Thyroid gland (tissue), 4 donors: ENCODE data around the gene CACYBP. TPM values are rescaled to one million over a fixed set of nuclear protein-coding genes. Genes with fewer than 3 reads are reported as not detected.

ENCODE experiments used
- DNase-seq, 2 donors: peaks; one replicate each; pipeline ENCODE4 v3.0.0-alpha.2; 2019
- H3K27ac ChIP-seq, 3 donors: fragments of 200-600 bp; sonication (generic); 1 replicate in 2 of 3; 2 replicates in 1 of 3; pipeline ENCODE4 v1.5.1; 2016 to 2019; ENCODE audit warnings: mild to moderate bottlenecking in 1 of 3, moderate library complexity in 1 of 3
- H3K27me3 ChIP-seq: fragments of 200-600 bp; sonication (generic); one replicate; pipeline ENCODE4 v1.5.1; 2019
- H3K36me3 ChIP-seq, 2 donors: fragments of 200-600 bp; sonication (generic); one replicate each; pipeline ENCODE4 v1.5.1; 2016 to 2019
- H3K4me1 ChIP-seq, 2 donors: fragments of 200-600 bp; sonication (generic); one replicate each; pipeline ENCODE4 v1.5.1; 2017 to 2019
- H3K4me3 ChIP-seq, 3 donors: fragments of 200-600 bp; sonication (generic); replicated peaks in 1 of 3; 1 replicate in 2 of 3; 2 replicates in 1 of 3; pipeline ENCODE4 v1.5.1; 2016; ENCODE audit warnings: mild to moderate bottlenecking in 1 of 3
- H3K9me3 ChIP-seq: fragments of 200-600 bp; sonication (generic); one replicate; pipeline ENCODE4 v1.5.1; 2017
- POLR2A ChIP-seq, 2 donors: fragments of 450-650 bp; IDR thresholded peaks; one replicate each; pipeline ENCODE4 v1.6.1; 2017; ENCODE audit warnings: antibody characterized with exemption in 2 of 2, mild to moderate bottlenecking in 2 of 2, moderate library complexity in 1 of 2
- WGBS, 2 donors: methylation state at CpG; one replicate each; pipeline ENCODE4 v1.1.5; 2017; 5-methylcytosine and 5-hydroxymethylcytosine counted together
- intact Hi-C: fragments of 100-400 bp; cut with DNase I; formaldehyde crosslinking; loops from one replicate; pipeline ENCODE4 v1.15.1; 2023
- total RNA-seq, 4 donors: library from RNA; depleted of rRNA; stranded (reverse); fragments of >200 nt; gene quantifications; one replicate each; pipeline ENCODE4 v1.2.3, GENCODE V29; 2016
- TF ChIP-seq, protein P1 (sequence below), 6 experiments: fragments of 200-600 bp in 3 of 6; fragments of 450-650 bp in 3 of 6; sonication (generic) in 3 of 6; IDR thresholded peaks; one replicate each; pipeline ENCODE4 v1.5.1; 2016 to 2019; ENCODE audit warnings: antibody characterized with exemption in 6 of 6, mild to moderate bottlenecking in 2 of 6, inconsistent platforms in 1 of 6, moderate library complexity in 1 of 6

CACYBP gene
- total RNA-seq, 4 donors from 2014 or later: 38.4 to 84.8 (median 64.3) TPM

DNA sequence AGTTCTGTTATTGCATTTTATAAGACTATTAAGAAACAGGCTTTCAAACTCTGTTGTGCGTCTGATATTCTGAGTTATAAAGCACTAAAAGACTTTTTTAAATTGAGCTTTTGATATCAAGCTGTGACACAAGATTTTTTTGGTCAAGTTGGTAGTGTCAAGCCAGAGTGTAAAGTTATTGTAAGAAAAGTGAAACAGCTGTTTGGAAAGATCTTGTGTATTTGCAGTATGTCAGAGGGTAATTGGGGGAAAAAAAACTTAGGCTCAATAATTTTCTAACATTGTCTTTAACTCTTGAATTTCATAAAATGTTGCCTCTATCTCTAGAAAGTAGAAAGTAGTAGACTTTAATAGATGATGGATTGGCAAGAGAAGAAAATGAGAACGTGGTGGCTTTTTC, 3.8 kb downstream of the CACYBP start:
- Histone ChIP-seq H3K27ac (no peak overlapping the region), H3K9me3 (no peaks in the 10 kb centered on the region), H3K4me1 (peaks cover 18 to 28% of the 10 kb centered on the region in 2 donors), H3K4me3 (no peak overlapping the region), H3K27me3 (no peaks in the 10 kb centered on the region), H3K36me3 (peaks cover 0 to 7% of the 10 kb centered on the region in 2 donors)
- intact Hi-C loops: no loop called here
- 82 to 84% methylated on average over 2 of the region's 2 CpGs for whole genome bisulfite sequencing, 2 donors
- TF ChIP-seq, protein P1, sequence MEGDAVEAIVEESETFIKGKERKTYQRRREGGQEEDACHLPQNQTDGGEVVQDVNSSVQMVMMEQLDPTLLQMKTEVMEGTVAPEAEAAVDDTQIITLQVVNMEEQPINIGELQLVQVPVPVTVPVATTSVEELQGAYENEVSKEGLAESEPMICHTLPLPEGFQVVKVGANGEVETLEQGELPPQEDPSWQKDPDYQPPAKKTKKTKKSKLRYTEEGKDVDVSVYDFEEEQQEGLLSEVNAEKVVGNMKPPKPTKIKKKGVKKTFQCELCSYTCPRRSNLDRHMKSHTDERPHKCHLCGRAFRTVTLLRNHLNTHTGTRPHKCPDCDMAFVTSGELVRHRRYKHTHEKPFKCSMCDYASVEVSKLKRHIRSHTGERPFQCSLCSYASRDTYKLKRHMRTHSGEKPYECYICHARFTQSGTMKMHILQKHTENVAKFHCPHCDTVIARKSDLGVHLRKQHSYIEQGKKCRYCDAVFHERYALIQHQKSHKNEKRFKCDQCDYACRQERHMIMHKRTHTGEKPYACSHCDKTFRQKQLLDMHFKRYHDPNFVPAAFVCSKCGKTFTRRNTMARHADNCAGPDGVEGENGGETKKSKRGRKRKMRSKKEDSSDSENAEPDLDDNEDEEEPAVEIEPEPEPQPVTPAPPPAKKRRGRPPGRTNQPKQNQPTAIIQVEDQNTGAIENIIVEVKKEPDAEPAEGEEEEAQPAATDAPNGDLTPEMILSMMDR (IDR thresholded peaks at IDR 0.05): no peak
- no peak for TF ChIP-seq POLR2A (IDR thresholded peaks at IDR 0.05)
- no peak for DNase-seq

DNA sequence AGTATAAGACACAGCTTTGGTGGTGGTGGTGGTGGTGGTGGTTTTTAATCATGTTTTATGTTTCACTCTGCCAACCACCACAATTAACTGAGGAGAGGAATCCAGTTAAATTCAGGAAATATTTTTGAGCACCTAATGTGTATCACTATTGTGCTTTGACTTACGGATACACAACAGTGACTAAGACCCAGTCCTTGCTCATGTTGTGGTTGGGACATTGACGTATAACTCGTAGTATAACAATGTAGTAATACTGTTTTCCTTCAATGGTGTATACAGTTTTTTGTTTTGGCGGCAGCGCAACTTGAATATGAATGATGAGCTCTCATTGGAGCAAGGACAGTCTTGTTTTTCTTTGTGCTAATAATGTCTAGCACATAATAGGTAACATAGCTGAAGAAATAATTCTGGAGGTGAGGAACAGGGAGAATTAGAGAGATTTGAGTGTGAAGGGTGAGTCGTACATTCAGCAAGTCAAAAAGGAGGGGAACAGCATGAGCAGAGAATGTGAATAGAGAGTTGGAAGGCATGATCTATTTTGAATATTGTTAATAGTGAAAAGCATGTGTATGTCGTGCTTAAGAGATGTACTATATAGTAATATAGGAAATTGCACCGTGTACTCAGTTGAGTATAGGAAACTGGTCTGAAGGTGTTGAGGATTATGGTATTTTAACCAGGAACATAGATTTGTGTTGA, 5.5 kb downstream of the CACYBP start:
- Histone ChIP-seq H3K4me1 (peaks cover 14 to 25% of the 10 kb centered on the region in 2 donors), H3K27ac (no peak overlapping the region), H3K9me3 (no peaks in the 10 kb centered on the region), H3K36me3 (peaks cover 12 to 16% of the 10 kb centered on the region in 2 donors), H3K4me3 (no peak overlapping the region), H3K27me3 (no peaks in the 10 kb centered on the region)
- intact Hi-C loops: no loop called here
- DNase-seq: no peak
- TF ChIP-seq, protein P1 (IDR thresholded peaks at IDR 0.05): no peak
- no peak for TF ChIP-seq POLR2A (IDR thresholded peaks at IDR 0.05)
- 93 to 94% methylated on average over 8 of the region's 8 CpGs for WGBS, 2 donors

DNA sequence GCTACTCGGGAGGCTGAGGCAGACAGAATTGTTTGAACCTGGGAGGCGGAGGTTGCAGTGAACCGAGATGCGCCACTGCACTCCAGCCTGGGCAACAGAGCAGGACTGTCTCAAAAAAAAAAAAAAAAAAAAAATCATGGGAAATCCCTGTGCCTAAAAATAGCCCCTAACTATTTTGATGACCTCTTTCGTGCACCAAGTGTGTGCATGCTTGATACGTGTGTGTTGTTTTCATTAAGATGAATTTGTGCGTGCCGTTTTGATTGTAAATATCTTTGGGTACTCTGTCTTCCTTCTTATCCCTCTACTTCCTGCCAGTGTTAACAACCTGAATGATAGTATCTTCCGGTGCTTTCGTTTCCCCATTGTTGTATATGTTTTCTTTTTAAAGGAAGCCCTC, 9.8 kb downstream of the CACYBP start:
- Histone ChIP-seq H3K4me3 (no peak overlapping the region), H3K27ac (no peak overlapping the region), H3K4me1 (no peaks in the 10 kb centered on the region), H3K9me3 (no peaks in the 10 kb centered on the region), H3K27me3 (no peaks in the 10 kb centered on the region), H3K36me3 (peaks cover 39 to 45% of the 10 kb centered on the region in 2 donors)
- DNase-seq: no peak
- intact Hi-C loops: no loop called here
- WGBS, 2 donors: 84 to 88% methylated on average over 10 of the region's 10 CpGs
- TF ChIP-seq POLR2A (IDR thresholded peaks at IDR 0.05): no peak
- TF ChIP-seq, protein P1 (IDR thresholded peaks at IDR 0.05): no peak

DNA sequence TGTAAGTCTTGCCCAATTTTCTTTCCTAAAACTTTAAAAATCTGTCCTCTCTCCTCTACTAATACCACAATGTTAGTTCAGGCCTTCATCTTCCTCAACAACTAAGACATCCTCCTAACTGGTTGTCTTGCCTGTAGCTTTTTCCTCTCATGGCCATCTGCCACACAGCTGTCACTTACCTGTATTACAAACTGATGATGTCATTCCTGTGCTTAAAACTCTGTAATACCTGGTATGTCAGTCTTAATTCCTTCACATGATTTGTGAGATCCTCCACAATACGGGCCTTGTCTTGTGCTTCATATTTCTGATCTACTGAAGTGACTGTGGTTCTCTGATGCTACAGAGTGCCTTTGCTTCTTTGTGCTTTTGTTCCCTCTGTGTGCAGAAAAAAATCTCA, 13.7 kb downstream of the CACYBP start:
- no peak for TF ChIP-seq POLR2A (IDR thresholded peaks at IDR 0.05)
- TF ChIP-seq, protein P1 (IDR thresholded peaks at IDR 0.05): no peak
- Histone ChIP-seq H3K4me1 (no peaks in the 10 kb centered on the region), H3K27ac (no peak overlapping the region), H3K4me3 (no peak overlapping the region), H3K9me3 (no peaks in the 10 kb centered on the region), H3K27me3 (no peaks in the 10 kb centered on the region), H3K36me3 (peaks cover 64 to 65% of the 10 kb centered on the region in 2 donors)
- DNase-seq: no peak
- WGBS, 2 donors: 95 to 96% methylated on average over 1 of the region's 1 CpG
- intact Hi-C loops: no loop called here

DNA sequence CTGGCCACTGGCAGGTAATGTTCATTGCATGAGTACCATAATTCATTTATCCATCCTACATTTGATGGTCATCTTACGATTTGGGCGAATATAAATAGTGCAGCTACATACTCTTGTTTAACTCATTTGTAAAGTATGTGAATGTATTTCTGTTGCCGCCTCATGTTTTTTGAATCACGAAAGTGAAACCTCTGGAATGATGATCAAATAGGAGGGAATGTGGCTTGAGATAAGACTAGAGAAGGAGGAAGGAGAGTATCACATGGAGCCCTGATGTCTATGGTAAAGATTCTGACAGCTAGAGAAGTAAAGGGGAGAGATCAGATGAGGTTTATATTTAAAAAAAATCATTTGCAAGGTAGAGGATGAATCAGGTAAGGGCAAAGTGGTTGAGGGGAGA, 15.5 kb downstream of the CACYBP start:
- H3K27me3 ChIP-seq: no peaks in the 10 kb centered on the region
- no peak for DNase-seq
- TF ChIP-seq POLR2A (IDR thresholded peaks at IDR 0.05): no peak
- TF ChIP-seq, protein P1 (IDR thresholded peaks at IDR 0.05): no peak
- WGBS, 2 donors: 98 to 99% methylated on average over 4 of the region's 4 CpGs
- no peaks in the 10 kb centered on the region for H3K4me1 ChIP-seq
- H3K36me3 ChIP-seq: peaks cover 52 to 54% of the 10 kb centered on the region in 2 donors
- no peaks in the 10 kb centered on the region for H3K9me3 ChIP-seq
- intact Hi-C loops: no loop called here
- no peak overlapping the region for H3K4me3 ChIP-seq
- no peak overlapping the region for H3K27ac ChIP-seq
